H1 (cell line): Measurements from ENCODE around the gene R3HDM2. TPM values are rescaled to one million over a fixed set of nuclear protein-coding genes. Genes with fewer than 3 reads are reported as not detected.
A peak's percentile ranks its signal among the peaks of the same experiment; 100 is the strongest.

Experiments used
- CTCF ChIA-PET: fragments of 300-600 bp; sonication (Branson Sonifier 250); formaldehyde crosslinking; loops from one replicate; lab custom pipeline; 2021; ENCODE audit not compliant: partially characterized antibody; lab: Charles Lee
- POLR2A ChIA-PET: fragments of 300-600 bp; sonication (Branson Sonifier 250); formaldehyde crosslinking; loops from one replicate; lab custom pipeline; 2021; ENCODE audit warnings: inconsistent platforms; ENCODE audit not compliant: partially characterized antibody; lab: Charles Lee
- DNase-seq, 2 experiments: peaks; one replicate each; pipeline versions ENCODE4 v3.0.0 to v3.0.0-alpha.2; 2010 to 2022; ENCODE audit warnings: low spot score in 2 of 2, low read depth in 1 of 2, mixed read lengths in 1 of 2
- FAIRE-seq: peaks from 2 replicates; lab custom pipeline; 2011; peaks lifted over from hg19 to GRCh38; lab: Jason Lieb, UNC
- H2AFZ ChIP-seq: 2 replicates; pipeline ENCODE4 v1.8.1; 2012; ENCODE audit warnings: low read length, inconsistent platforms
- H2AK5ac ChIP-seq: 2 replicates; pipeline ENCODE4 v1.6.1; 2013; ENCODE audit warnings: low read depth, low read length
- H2BK120ac ChIP-seq: replicated peaks from 2 replicates; pipeline ENCODE3; 2013; ENCODE audit warnings: low read depth, low read length, inconsistent platforms
- H2BK12ac ChIP-seq: 2 replicates; pipeline ENCODE4 v1.6.1; 2013; ENCODE audit warnings: low read depth, low read length
- H2BK15ac ChIP-seq: 2 replicates; pipeline ENCODE4 v1.6.1; 2013; ENCODE audit warnings: low read length
- H2BK20ac ChIP-seq: 2 replicates; pipeline ENCODE4 v1.6.1; 2013; ENCODE audit warnings: low read length
- H2BK5ac ChIP-seq: 2 replicates; pipeline ENCODE4 v1.6.1; 2013; ENCODE audit warnings: low read depth, low read length
- H3K14ac ChIP-seq: 2 replicates; pipeline ENCODE4 v1.6.1; 2013; ENCODE audit warnings: inconsistent platforms; ENCODE audit not compliant: insufficient read length
- H3K18ac ChIP-seq: 2 replicates; pipeline ENCODE4 v1.6.1; 2013; ENCODE audit warnings: low read length; ENCODE audit errors: extremely low read depth
- H3K23ac ChIP-seq: 2 replicates; pipeline ENCODE4 v1.6.1; 2013; ENCODE audit warnings: inconsistent platforms; ENCODE audit not compliant: insufficient read length
- H3K23me2 ChIP-seq: 2 replicates; pipeline ENCODE4 v1.6.1; 2013; ENCODE audit warnings: low read depth, low read length
- H3K27ac ChIP-seq: 2 replicates; pipeline ENCODE4 v1.6.1; 2011; ENCODE audit warnings: low read depth, low read length, inconsistent platforms
- H3K27me3 ChIP-seq, 4 experiments: replicated peaks in 1 of 4; 1 replicate in 1 of 4; 2 replicates in 3 of 4; pipeline versions ENCODE4 v1.6.1 to v1.8.1; 2011 to 2013; ENCODE audit warnings: low read length in 3 of 4, mild to moderate bottlenecking in 3 of 4, inconsistent platforms in 2 of 4, mixed read lengths in 2 of 4, moderate library complexity in 1 of 4; ENCODE audit not compliant: control insufficient read depth in 3 of 4, insufficient read depth in 3 of 4; ENCODE audit errors: extremely low read depth in 1 of 4
- H3K36me3 ChIP-seq, 4 experiments: 2 replicates each; pipeline versions ENCODE4 v1.6.1 to v1.8.1; 2011 to 2013; ENCODE audit warnings: mild to moderate bottlenecking in 4 of 4, low read length in 3 of 4, moderate library complexity in 2 of 4, control low read depth in 1 of 4, inconsistent platforms in 1 of 4; ENCODE audit not compliant: insufficient read depth in 4 of 4, control insufficient read depth in 2 of 4
- H3K4ac ChIP-seq: replicated peaks from 2 replicates; pipeline ENCODE3; 2013; ENCODE audit warnings: low read length, low read depth, mixed read lengths, inconsistent platforms; ENCODE audit not compliant: insufficient read length
- H3K4me1 ChIP-seq, 4 experiments: replicated peaks in 1 of 4; 1 replicate in 1 of 4; 2 replicates in 3 of 4; pipeline versions ENCODE4 v1.6.1 to v1.8.1; 2011 to 2013; ENCODE audit warnings: low read length in 3 of 4, inconsistent platforms in 2 of 4, mixed read lengths in 1 of 4; ENCODE audit not compliant: insufficient read depth in 4 of 4, control insufficient read depth in 3 of 4
- H3K4me2 ChIP-seq, 2 experiments: 2 replicates each; pipeline versions ENCODE4 v1.6.1 to v1.8.1; 2011 to 2013; ENCODE audit warnings: low read depth in 2 of 2, low read length in 2 of 2, control low read depth in 1 of 2, inconsistent platforms in 1 of 2, mild to moderate bottlenecking in 1 of 2; ENCODE audit not compliant: insufficient read depth in 1 of 2
- H3K4me3 ChIP-seq, 4 experiments: fragments of 200-600, 300-600 bp in 1 of 4; sonication (generic), shearing (Covaris generic), sonication (Bioruptor Twin) in 1 of 4; 2 replicates each; pipeline versions ENCODE4 v1.5.1 to v1.8.1; 2011 to 2016; ENCODE audit warnings: low read length in 4 of 4, low read depth in 3 of 4, control low read depth in 2 of 4, inconsistent platforms in 2 of 4, mild to moderate bottlenecking in 2 of 4, mixed read lengths in 1 of 4, moderate library complexity in 1 of 4; ENCODE audit not compliant: insufficient read depth in 2 of 4; ENCODE audit errors: extremely low read depth in 1 of 4
- H3K56ac ChIP-seq: replicated peaks from 2 replicates; pipeline ENCODE3; 2013; ENCODE audit warnings: low read depth, mild to moderate bottlenecking, mixed read lengths, low read length, inconsistent platforms; ENCODE audit not compliant: insufficient read length
- H3K79me1 ChIP-seq: 2 replicates; pipeline ENCODE4 v1.6.1; 2013; ENCODE audit warnings: low read depth, low read length, control low read depth
- H3K79me2 ChIP-seq, 2 experiments: 2 replicates each; pipeline versions ENCODE4 v1.6.1 to v1.8.1; 2012 to 2013; ENCODE audit warnings: low read length in 2 of 2, mild to moderate bottlenecking in 2 of 2, inconsistent platforms in 1 of 2; ENCODE audit not compliant: insufficient read depth in 2 of 2, control insufficient read depth in 1 of 2
- H3K9ac ChIP-seq, 4 experiments: replicated peaks in 1 of 4; 1 replicate in 1 of 4; 2 replicates in 3 of 4; pipeline versions ENCODE4 v1.6.1 to v1.8.1; 2011 to 2013; ENCODE audit warnings: low read depth in 3 of 4, low read length in 3 of 4, control low read depth in 2 of 4, mild to moderate bottlenecking in 2 of 4, moderate library complexity in 2 of 4, inconsistent platforms in 1 of 4; ENCODE audit errors: extremely low read depth in 1 of 4
- H3K9me3 ChIP-seq, 2 experiments: 2 replicates each; pipeline versions ENCODE4 v1.6.1 to v1.8.1; 2012 to 2013; ENCODE audit warnings: mild to moderate bottlenecking in 2 of 2, moderate library complexity in 2 of 2, control low read depth in 1 of 2, inconsistent platforms in 1 of 2, low read depth in 1 of 2, low read length in 1 of 2, mixed read lengths in 1 of 2; ENCODE audit not compliant: insufficient read depth in 2 of 2
- H4K20me1 ChIP-seq, 2 experiments: replicated peaks in 1 of 2; 2 replicates each; pipeline versions ENCODE3 to v1.8.1; 2011 to 2013; ENCODE audit warnings: inconsistent platforms in 2 of 2, low read length in 2 of 2, mild to moderate bottlenecking in 1 of 2; ENCODE audit not compliant: insufficient read depth in 2 of 2, control insufficient read depth in 1 of 2
- H4K5ac ChIP-seq: 2 replicates; pipeline ENCODE4 v1.6.1; 2013; ENCODE audit warnings: low read length, low read depth, mixed read lengths, inconsistent platforms; ENCODE audit not compliant: insufficient read length
- H4K8ac ChIP-seq: 2 replicates; pipeline ENCODE4 v1.8.0; 2013; ENCODE audit warnings: mild to moderate bottlenecking, moderate library complexity, low read length, inconsistent platforms; ENCODE audit not compliant: insufficient read depth; ENCODE audit errors: extremely low read depth
- H4K91ac ChIP-seq: replicated peaks from 2 replicates; pipeline ENCODE3; 2013; ENCODE audit warnings: low read length, mixed read lengths, inconsistent platforms; ENCODE audit not compliant: insufficient read length
- BRCA1 ChIP-seq: IDR thresholded peaks from 2 replicates; pipeline ENCODE4 v1.6.1; 2012; ENCODE audit warnings: low read depth, low read length, improper control_type of control experiment
- CEBPB ChIP-seq: IDR thresholded peaks from 2 replicates; pipeline ENCODE4 v1.6.1; 2012; ENCODE audit warnings: low read depth, low read length
- CREB1 ChIP-seq: IDR thresholded peaks from 2 replicates; pipeline ENCODE4 v1.6.1; 2012; ENCODE audit warnings: inconsistent platforms
- EGR1 ChIP-seq: IDR thresholded peaks from 2 replicates; pipeline ENCODE4 v1.6.1; 2011; ENCODE audit warnings: low read depth, low read length, borderline replicate concordance
- EP300 ChIP-seq, 2 experiments: IDR thresholded peaks; 1 replicate in 1 of 2; 2 replicates in 1 of 2; pipeline ENCODE4 v1.6.1; 2011 to 2012; ENCODE audit warnings: low read depth in 2 of 2, low read length in 2 of 2, mild to moderate bottlenecking in 2 of 2, borderline replicate concordance in 1 of 2, inconsistent platforms in 1 of 2, moderate library complexity in 1 of 2
- GABPA ChIP-seq: IDR thresholded peaks from 2 replicates; pipeline ENCODE4 v1.6.1; 2011; ENCODE audit warnings: mild to moderate bottlenecking, low read length, moderate library complexity, borderline replicate concordance; ENCODE audit not compliant: insufficient read depth
- PHF8 ChIP-seq: fragments of 200-600 bp; sonication (generic); conservative IDR thresholded peaks from 2 replicates; pipeline ENCODE4 v1.7.1; 2012; ENCODE audit warnings: low read depth, mild to moderate bottlenecking, inconsistent platforms, low read length, moderate library complexity
- RAD21 ChIP-seq, 2 experiments: IDR thresholded peaks in 1 of 2; conservative IDR thresholded peaks in 1 of 2; 2 replicates each; pipeline ENCODE4 v1.6.1; 2011; ENCODE audit warnings: low read depth in 2 of 2, low read length in 2 of 2, improper control_type of control experiment in 1 of 2, inconsistent platforms in 1 of 2, mild to moderate bottlenecking in 1 of 2, moderate library complexity in 1 of 2
- RFX5 ChIP-seq: IDR thresholded peaks from 2 replicates; pipeline ENCODE4 v1.6.1; 2011; ENCODE audit warnings: low read depth, low read length, improper control_type of control experiment, borderline replicate concordance
- SP2 ChIP-seq: IDR thresholded peaks from 2 replicates; pipeline ENCODE4 v1.6.1; 2012; ENCODE audit warnings: mild to moderate bottlenecking, low read length, inconsistent platforms
- SP4 ChIP-seq: IDR thresholded peaks from 2 replicates; pipeline ENCODE4 v1.6.1; 2012; ENCODE audit warnings: low read length, inconsistent platforms
- SUZ12 ChIP-seq: fragments of 200-600 bp; sonication (generic); IDR thresholded peaks from 2 replicates; pipeline ENCODE4 v1.6.1; 2012; ENCODE audit warnings: mild to moderate bottlenecking, inconsistent platforms, low read length, moderate library complexity, mixed read lengths
- WGBS, 2 experiments: shearing (Covaris generic) in 1 of 2; methylation state at CpG; one replicate each; pipeline versions ENCODE4 v1.1.6 to v1.1.7; 2013 to 2015; ENCODE audit warnings: low lambda C conversion rate in 2 of 2, mixed read lengths in 2 of 2, inconsistent platforms in 1 of 2, low coverage in 1 of 2, missing lambda C conversion rate in 1 of 2; ENCODE audit not compliant: insufficient replicate concordance in 2 of 2, insufficient coverage in 1 of 2, insufficient read length in 1 of 2; ENCODE audit errors: extremely low coverage in 1 of 2, missing lambda C conversion rate in 1 of 2; 5-methylcytosine and 5-hydroxymethylcytosine counted together
- polyA plus RNA-seq, 7 experiments: library from polyadenylated mRNA; depleted of rRNA in 3 of 7; stranded (reverse) in 5 of 7; unstranded in 2 of 7; fragments of >200 nt in 5 of 7; fragments of 200-250 nt in 2 of 7; gene quantifications; 1 replicate in 5 of 7; 2 replicates in 1 of 7; 4 replicates in 1 of 7; pipeline versions ENCODE4 v1.2.1 to v1.2.3, GENCODE V29; 2011 to 2013; ENCODE audit warnings: missing spikeins in 2 of 7, mixed read lengths in 2 of 7
- total RNA-seq: library from RNA; stranded (reverse); fragmentation: NEBNext Ultra II Directional; extraction: Animal tissue kit (Norgen Biotek cat#: 25700); gene quantifications from 2 replicates; pipeline ENCODE4 v1.2.1, GENCODE V29; 2021

The R3HDM2 gene
- total and polyA plus RNA-seq, 2 of the 8 experiments (the other 6 are each of a cell fraction or from before 2014, with no cell fraction given): 25.6 to 27.0 TPM

- Histone ChIP-seq H3K18ac (no peak overlapping the region; the same call in 1 of the 2 replicates), H4K91ac (no peak overlapping the region), H3K9ac (no peak overlapping the region), H3K56ac (no peak overlapping the region), H3K4ac (peak overlapping the region; percentile 55), H2AK5ac (no peak overlapping the region), H2BK12ac (peak overlapping the region; percentile 77; the same call in 1 of the 2 replicates), H3K36me3 (no peaks in the 10 kb centered on the region), H2AFZ (no peak overlapping the region), H2BK120ac (no peak overlapping the region), H3K23me2 (peaks cover 7% of the 10 kb centered on the region), H2BK20ac (peak overlapping the region; percentile 72; the same call in 1 of the 2 replicates), H2BK5ac (no peak overlapping the region), H3K27me3 (peaks cover 58 to 83% (median 80%) of the 10 kb centered on the region in 4 experiments), H2BK15ac (0 out of 2 replicates have a peak overlapping the region, but pooled peaks have one; percentile 53), H3K79me2 (no peaks in the 10 kb centered on the region), H3K27ac (no peak overlapping the region), H3K79me1 (no peaks in the 10 kb centered on the region), H3K23ac (no peak overlapping the region), H3K4me2 (peak overlapping the region; percentile 45 to 94), H3K14ac (no peak overlapping the region), H3K4me3 (0 out of 8 replicates have a peak overlapping the region, but pooled peaks of 1 of the 4 experiments have one; percentile 64), H4K5ac (no peak overlapping the region), H4K8ac (no peak overlapping the region), H3K9me3 (no peaks in the 10 kb centered on the region), H3K4me1 (peaks cover 4 to 55% (median 34%) of the 10 kb centered on the region in 4 experiments), H4K20me1 (peaks cover 6 to 17% of the 10 kb centered on the region in 2 experiments)
- ChIA-PET POLR2A (interaction anchor here (0.8 to 22.1 kb wide), 7 partner anchors 8 to 235 kb away, joined by 3 to 852 read pairs (median 5); partner anchors contain the start of genes INHBE, NXPH4, SHMT2 and STAC3), CTCF (interaction anchor here (0.6 to 13.4 kb wide), 17 partner anchors 8 to 288 kb away, joined by 3 to 527 read pairs (median 3); partner anchors contain the start of gene STAC3)
- WGBS, 2 experiments: 41% methylated on average over 29 of the region's 30 CpGs; no CpG with 5 or more reads in 1 of the 2 experiments
- FAIRE-seq: no peak
- no peak for DNase-seq
- TF ChIP-seq CREB1 (no peak), SP2 (no peak), CEBPB (no peak), RAD21 (IDR thresholded peaks at IDR 0.05 in 1 of 2, conservative IDR thresholded peaks at IDR 0.05 in 1 of 2; ENCODE audit: low read depth in 2 of 2, low read length in 2 of 2) (no peak), RFX5 (no peak), SUZ12 (peak; percentile 22; the same call in 1 of the 2 replicates), PHF8 (no peak), EP300 (IDR thresholded peaks at IDR 0.05; ENCODE audit: borderline replicate concordance in 1 of 2, low read depth in 2 of 2, low read length in 2 of 2) (no peak), SP4 (0 out of 2 replicates have a peak, but pooled peaks have one; percentile 31), GABPA (no peak), EGR1 (no peak), BRCA1 (no peak)
Observed at GRCh38 chr12:57224278-57224972, 206.4 kb downstream of the R3HDM2 start.
